ENCODE data around the gene WHRN. TPM values are rescaled to one million over a fixed set of nuclear protein-coding genes. Genes with fewer than 3 reads are reported as not detected.

The WHRN gene
- total RNA-seq, 1 experiment from 2014 or later, result 24.3 TPM

DNA sequence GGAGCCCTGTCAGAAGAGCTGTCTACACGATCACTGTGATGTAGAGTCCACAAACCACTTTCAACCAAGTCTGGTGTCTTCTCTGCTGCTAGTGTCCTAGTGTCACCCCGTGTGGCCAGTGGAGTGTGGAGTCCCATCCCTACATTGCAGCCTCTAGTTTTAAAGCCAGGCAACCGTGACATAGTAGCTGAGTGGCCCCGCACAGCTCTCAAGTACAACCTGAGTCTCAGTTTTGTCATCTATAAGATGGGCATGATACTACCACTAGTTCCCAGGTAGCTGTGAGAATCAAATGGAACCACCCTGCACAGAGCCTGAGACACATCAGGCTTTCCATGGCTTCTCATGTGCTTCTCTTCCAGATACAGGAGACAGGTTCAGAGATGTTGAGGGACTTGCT, 74.3 kb downstream of the WHRN start:
- CTCF ChIA-PET, result interaction anchor here (0.9 to 1.7 kb wide), 3 partner anchors 25 to 107 kb away, joined by 3 read pairs; no protein-coding TSS in a partner anchor

GRCh38 chr9:114430457-114430856, 74.8 kb downstream of the WHRN start:
- H3K4me3 Mint-ChIP-seq, result no peak overlapping the region
- ATAC-seq, result no peak
- H3K36me3 Mint-ChIP-seq, result no peaks in the 10 kb centered on the region
- H3K4me1 Mint-ChIP-seq, result peaks cover 3% of the 10 kb centered on the region; the same call in 1 of the 2 replicates
- H3K27ac Mint-ChIP-seq, result no peak overlapping the region
- POLR2A ChIA-PET, result no interaction called here
- H3K27me3 Mint-ChIP-seq (ENCODE audit: low read depth), result no peaks in the 10 kb centered on the region
- no peak for DNase-seq (ENCODE audit: low spot score)
- CTCF ChIA-PET, result interaction anchor here (0.9 to 2.7 kb wide), 3 partner anchors 25 to 223 kb away, joined by 3 to 22 read pairs (median 14); no protein-coding TSS in a partner anchor
- no peaks in the 10 kb centered on the region for H3K9me3 Mint-ChIP-seq
- TF ChIP-seq ZBTB21 (CRISPR knock-in tag; IDR thresholded peaks at IDR 0.05; ENCODE audit: borderline replicate concordance), result no peak
- no peak for TF ChIP-seq ZMAT4 (CRISPR knock-in tag; IDR thresholded peaks at IDR 0.05)
- no peak for TF ChIP-seq ZNF396 (CRISPR knock-in tag; IDR thresholded peaks at IDR 0.05; ENCODE audit: borderline replicate concordance)
- TF ChIP-seq, protein P1, sequence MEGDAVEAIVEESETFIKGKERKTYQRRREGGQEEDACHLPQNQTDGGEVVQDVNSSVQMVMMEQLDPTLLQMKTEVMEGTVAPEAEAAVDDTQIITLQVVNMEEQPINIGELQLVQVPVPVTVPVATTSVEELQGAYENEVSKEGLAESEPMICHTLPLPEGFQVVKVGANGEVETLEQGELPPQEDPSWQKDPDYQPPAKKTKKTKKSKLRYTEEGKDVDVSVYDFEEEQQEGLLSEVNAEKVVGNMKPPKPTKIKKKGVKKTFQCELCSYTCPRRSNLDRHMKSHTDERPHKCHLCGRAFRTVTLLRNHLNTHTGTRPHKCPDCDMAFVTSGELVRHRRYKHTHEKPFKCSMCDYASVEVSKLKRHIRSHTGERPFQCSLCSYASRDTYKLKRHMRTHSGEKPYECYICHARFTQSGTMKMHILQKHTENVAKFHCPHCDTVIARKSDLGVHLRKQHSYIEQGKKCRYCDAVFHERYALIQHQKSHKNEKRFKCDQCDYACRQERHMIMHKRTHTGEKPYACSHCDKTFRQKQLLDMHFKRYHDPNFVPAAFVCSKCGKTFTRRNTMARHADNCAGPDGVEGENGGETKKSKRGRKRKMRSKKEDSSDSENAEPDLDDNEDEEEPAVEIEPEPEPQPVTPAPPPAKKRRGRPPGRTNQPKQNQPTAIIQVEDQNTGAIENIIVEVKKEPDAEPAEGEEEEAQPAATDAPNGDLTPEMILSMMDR (IDR thresholded peaks at IDR 0.05), result no peak
- TF ChIP-seq GTF2I (CRISPR knock-in tag; conservative IDR thresholded peaks at IDR 0.05), result no peak
- no peak for TF ChIP-seq E2F4 (CRISPR knock-in tag; IDR thresholded peaks at IDR 0.05; ENCODE audit: borderline replicate concordance, low read depth)
- TF ChIP-seq NR3C1 (CRISPR knock-in tag; conservative IDR thresholded peaks at IDR 0.05; ENCODE audit: low read depth), result no peak
- TF ChIP-seq ARID4B (CRISPR knock-in tag; IDR thresholded peaks at IDR 0.05; ENCODE audit: borderline replicate concordance), result no peak
- no peak for TF ChIP-seq NR1H2 (CRISPR knock-in tag; IDR thresholded peaks at IDR 0.05)
- no peak for TF ChIP-seq RELA (CRISPR knock-in tag; IDR thresholded peaks at IDR 0.05; ENCODE audit: borderline replicate concordance)
- no peak for TF ChIP-seq TEAD1 (CRISPR knock-in tag; IDR thresholded peaks at IDR 0.05)
- TF ChIP-seq, protein P2, sequence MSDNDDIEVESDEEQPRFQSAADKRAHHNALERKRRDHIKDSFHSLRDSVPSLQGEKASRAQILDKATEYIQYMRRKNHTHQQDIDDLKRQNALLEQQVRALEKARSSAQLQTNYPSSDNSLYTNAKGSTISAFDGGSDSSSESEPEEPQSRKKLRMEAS (CRISPR knock-in tag; IDR thresholded peaks at IDR 0.05), result no peak
- no peak for TF ChIP-seq ATF3 (CRISPR knock-in tag; conservative IDR thresholded peaks at IDR 0.05)
- TF ChIP-seq SP1 (CRISPR knock-in tag; conservative IDR thresholded peaks at IDR 0.05), result no peak
- no peak for TF ChIP-seq HMGXB4 (CRISPR knock-in tag; IDR thresholded peaks at IDR 0.05)
- TF ChIP-seq MYBL2 (CRISPR knock-in tag; IDR thresholded peaks at IDR 0.05), result no peak
- no peak for TF ChIP-seq NR2C2 (CRISPR knock-in tag; IDR thresholded peaks at IDR 0.05)
- no peak for TF ChIP-seq RORB (CRISPR knock-in tag; IDR thresholded peaks at IDR 0.05)

More for the DNA sequence above, 74.3 kb downstream of the WHRN start:
- POLR2A ChIA-PET, result no interaction called here
- ATAC-seq (no peak), DNase-seq (ENCODE audit: low spot score) (no peak)
- Mint-ChIP-seq H3K4me1 (peaks cover 3% of the 10 kb centered on the region; the same call in 1 of the 2 replicates), H3K27ac (no peak overlapping the region; the same call in 1 of the 2 replicates), H3K4me3 (no peak overlapping the region), H3K27me3 (ENCODE audit: low read depth) (no peaks in the 10 kb centered on the region), H3K36me3 (no peaks in the 10 kb centered on the region), H3K9me3 (no peaks in the 10 kb centered on the region)
- TF ChIP-seq ZNF423 (CRISPR knock-in tag; IDR thresholded peaks at IDR 0.05), result no peak
- TF ChIP-seq NR2C2 (CRISPR knock-in tag; IDR thresholded peaks at IDR 0.05), result no peak
- TF ChIP-seq ZNF512 (CRISPR knock-in tag; IDR thresholded peaks at IDR 0.05; ENCODE audit: borderline replicate concordance), result no peak
